ENCODE data around the gene KTI12.

KTI12 gene

GRCh38 chr1:52003877-52004276, 29.7 kb downstream of the KTI12 start:
- H3K27me3 ChIP-seq (ENCODE audit: insufficient read depth, low read length), result no peaks in the 10 kb centered on the region
- H3K27ac ChIP-seq (ENCODE audit: low read length), result no peak overlapping the region
- no peaks in the 10 kb centered on the region for H3K36me3 ChIP-seq (ENCODE audit: insufficient read depth, low read depth, low read length)
- H3K9ac ChIP-seq (ENCODE audit: low read depth, low read length), result no peak overlapping the region
- no peaks in the 10 kb centered on the region for H3K9me3 ChIP-seq (ENCODE audit: insufficient read depth, low read depth, low read length)
- no peak overlapping the region for H3K4me3 ChIP-seq (ENCODE audit: low read length)
- H3K4me1 ChIP-seq (ENCODE audit: insufficient read depth, low read length), result peaks cover 20% of the 10 kb centered on the region

GRCh38 chr1:52002038-52002917, 31.3 kb downstream of the KTI12 start:
- Histone ChIP-seq H3K9ac (ENCODE audit: low read depth, low read length) (no peak overlapping the region), H3K27me3 (ENCODE audit: insufficient read depth, low read length) (no peaks in the 10 kb centered on the region), H3K9me3 (ENCODE audit: insufficient read depth, low read depth, low read length) (no peaks in the 10 kb centered on the region), H3K36me3 (ENCODE audit: insufficient read depth, low read depth, low read length) (no peaks in the 10 kb centered on the region), H3K4me3 (ENCODE audit: low read length) (no peak overlapping the region), H3K27ac (ENCODE audit: low read length) (no peak overlapping the region), H3K4me1 (ENCODE audit: insufficient read depth, low read length) (peaks cover 20% of the 10 kb centered on the region)

- no peak overlapping the region for H3K9ac ChIP-seq (ENCODE audit: low read depth, low read length)
- H3K4me3 ChIP-seq (ENCODE audit: low read length), result no peak overlapping the region
- no peak overlapping the region for H3K27ac ChIP-seq (ENCODE audit: low read length)
- no peaks in the 10 kb centered on the region for H3K9me3 ChIP-seq (ENCODE audit: insufficient read depth, low read depth, low read length)
- peaks cover 9% of the 10 kb centered on the region; the same call in 1 of the 2 replicates for H3K4me1 ChIP-seq (ENCODE audit: insufficient read depth, low read length)
- no peaks in the 10 kb centered on the region for H3K36me3 ChIP-seq (ENCODE audit: insufficient read depth, low read depth, low read length)
- no peaks in the 10 kb centered on the region for H3K27me3 ChIP-seq (ENCODE audit: insufficient read depth, low read length)
These were observed 34.9 kb downstream of the KTI12 start for GRCh38 chr1:51998701-51999100.

GRCh38 chr1:51997974-51998382, 35.6 kb downstream of the KTI12 start:
- H3K9ac ChIP-seq (ENCODE audit: low read depth, low read length), result no peak overlapping the region
- peaks cover 9% of the 10 kb centered on the region; the same call in 1 of the 2 replicates for H3K4me1 ChIP-seq (ENCODE audit: insufficient read depth, low read length)
- no peaks in the 10 kb centered on the region for H3K36me3 ChIP-seq (ENCODE audit: insufficient read depth, low read depth, low read length)
- no peaks in the 10 kb centered on the region for H3K9me3 ChIP-seq (ENCODE audit: insufficient read depth, low read depth, low read length)
- peak overlapping the region; percentile 9; the same call in 1 of the 2 replicates for H3K4me3 ChIP-seq (ENCODE audit: low read length)
- H3K27ac ChIP-seq (ENCODE audit: low read length), result no peak overlapping the region
- peaks cover under 1% of the 10 kb centered on the region; the same call in 1 of the 2 replicates for H3K27me3 ChIP-seq (ENCODE audit: insufficient read depth, low read length)

GRCh38 chr1:51990478-51990965, 43.1 kb downstream of the KTI12 start, which contains the start of gene RAB3B:
TSS of gene RAB3B (minus strand) at chr1:51990700. CDS start at chr1:51977117, 13,583 bp downstream.
- no peak within 1 kb of the TSS for H3K27ac ChIP-seq (ENCODE audit: low read length)
- H3K9ac ChIP-seq (ENCODE audit: low read depth, low read length), result peak within 1 kb of the TSS; percentile 70; the same call in 1 of the 2 replicates

GRCh38 chr1:51989582-51990477, 43.8 kb downstream of the KTI12 start:
- Histone ChIP-seq H3K27ac (ENCODE audit: low read length) (no peak overlapping the region), H3K36me3 (ENCODE audit: insufficient read depth, low read depth, low read length) (peaks cover 11% of the 10 kb centered on the region), H3K4me1 (ENCODE audit: insufficient read depth, low read length) (0 out of 2 replicates have a peak, but pooled peaks cover 4% of the 10 kb centered on the region), H3K9me3 (ENCODE audit: insufficient read depth, low read depth, low read length) (no peaks in the 10 kb centered on the region), H3K27me3 (ENCODE audit: insufficient read depth, low read length) (peaks cover 20% of the 10 kb centered on the region), H3K4me3 (ENCODE audit: low read length) (peak overlapping the region; percentile 76), H3K9ac (ENCODE audit: low read depth, low read length) (peak overlapping the region; percentile 70; the same call in 1 of the 2 replicates)

More at GRCh38 chr1:51990478-51990965, 43.1 kb downstream of the KTI12 start, which contains the start of gene RAB3B:
- Histone ChIP-seq H3K9me3 (ENCODE audit: insufficient read depth, low read depth, low read length) (no peaks in the 10 kb centered on the region), H3K4me3 (ENCODE audit: low read length) (peak within 1 kb of the TSS; percentile 76), H3K27me3 (ENCODE audit: insufficient read depth, low read length) (peaks cover 20% of the 10 kb centered on the region), H3K36me3 (ENCODE audit: insufficient read depth, low read depth, low read length) (peaks cover 11% of the 10 kb centered on the region), H3K4me1 (ENCODE audit: insufficient read depth, low read length) (0 out of 2 replicates have a peak, but pooled peaks cover 4% of the 10 kb centered on the region)

GRCh38 chr1:51988254-51988653, 45.4 kb downstream of the KTI12 start:
- Histone ChIP-seq H3K9me3 (ENCODE audit: insufficient read depth, low read depth, low read length) (no peaks in the 10 kb centered on the region), H3K9ac (ENCODE audit: low read depth, low read length) (no peak overlapping the region), H3K27ac (ENCODE audit: low read length) (no peak overlapping the region), H3K4me3 (ENCODE audit: low read length) (no peak overlapping the region), H3K27me3 (ENCODE audit: insufficient read depth, low read length) (peaks cover 20% of the 10 kb centered on the region), H3K36me3 (ENCODE audit: insufficient read depth, low read depth, low read length) (peaks cover 18% of the 10 kb centered on the region), H3K4me1 (ENCODE audit: insufficient read depth, low read length) (0 out of 2 replicates have a peak, but pooled peaks cover 4% of the 10 kb centered on the region)

GRCh38 chr1:51986718-51987117, 46.9 kb downstream of the KTI12 start:
- H3K9ac ChIP-seq (ENCODE audit: low read depth, low read length), result peak overlapping the region; percentile 34; the same call in 1 of the 2 replicates
- no peak overlapping the region for H3K27ac ChIP-seq (ENCODE audit: low read length)
- H3K9me3 ChIP-seq (ENCODE audit: insufficient read depth, low read depth, low read length), result no peaks in the 10 kb centered on the region
- peaks cover 6% of the 10 kb centered on the region for H3K27me3 ChIP-seq (ENCODE audit: insufficient read depth, low read length)
- peaks cover 23% of the 10 kb centered on the region for H3K36me3 ChIP-seq (ENCODE audit: insufficient read depth, low read depth, low read length)
- no peak overlapping the region for H3K4me3 ChIP-seq (ENCODE audit: low read length)
- H3K4me1 ChIP-seq (ENCODE audit: insufficient read depth, low read length), result 0 out of 2 replicates have a peak, but pooled peaks cover 4% of the 10 kb centered on the region

- Histone ChIP-seq H3K9me3 (ENCODE audit: insufficient read depth, low read depth, low read length) (no peaks in the 10 kb centered on the region), H3K4me3 (ENCODE audit: low read length) (no peak overlapping the region), H3K27me3 (ENCODE audit: insufficient read depth, low read length) (no peaks in the 10 kb centered on the region), H3K27ac (ENCODE audit: low read length) (no peak overlapping the region), H3K4me1 (ENCODE audit: insufficient read depth, low read length) (no peaks in the 10 kb centered on the region; the same call in 1 of the 2 replicates), H3K9ac (ENCODE audit: low read depth, low read length) (no peak overlapping the region), H3K36me3 (ENCODE audit: insufficient read depth, low read depth, low read length) (peaks cover 27% of the 10 kb centered on the region)
These were observed 51.4 kb downstream of the KTI12 start for GRCh38 chr1:51982161-51982560.

All from iPS-20b (cell line).